ENCODE measurements around the gene DCLRE1A. TPM values are rescaled to one million over a fixed set of nuclear protein-coding genes. Genes with fewer than 3 reads are reported as not detected.
"Not testable (repeated sequence)": the region's sequence is repeated elsewhere in the genome, so short reads cannot be mapped to it uniquely, and the experiment has no call there.

DCLRE1A gene
- total RNA-seq, 1 donor from 2014 or later: 5.7 TPM

GRCh38 chr10:113842171-113842570 lies 11.7 kb downstream of the DCLRE1A start:
- DNase-seq (ENCODE audit: low spot score): no peak
- no peak overlapping the region for H3K4me3 Mint-ChIP-seq (ENCODE audit: unreplicated experiment)
- peaks cover 11% of the 10 kb centered on the region for H3K36me3 Mint-ChIP-seq (ENCODE audit: low read depth)
- TF ChIP-seq, protein P1, sequence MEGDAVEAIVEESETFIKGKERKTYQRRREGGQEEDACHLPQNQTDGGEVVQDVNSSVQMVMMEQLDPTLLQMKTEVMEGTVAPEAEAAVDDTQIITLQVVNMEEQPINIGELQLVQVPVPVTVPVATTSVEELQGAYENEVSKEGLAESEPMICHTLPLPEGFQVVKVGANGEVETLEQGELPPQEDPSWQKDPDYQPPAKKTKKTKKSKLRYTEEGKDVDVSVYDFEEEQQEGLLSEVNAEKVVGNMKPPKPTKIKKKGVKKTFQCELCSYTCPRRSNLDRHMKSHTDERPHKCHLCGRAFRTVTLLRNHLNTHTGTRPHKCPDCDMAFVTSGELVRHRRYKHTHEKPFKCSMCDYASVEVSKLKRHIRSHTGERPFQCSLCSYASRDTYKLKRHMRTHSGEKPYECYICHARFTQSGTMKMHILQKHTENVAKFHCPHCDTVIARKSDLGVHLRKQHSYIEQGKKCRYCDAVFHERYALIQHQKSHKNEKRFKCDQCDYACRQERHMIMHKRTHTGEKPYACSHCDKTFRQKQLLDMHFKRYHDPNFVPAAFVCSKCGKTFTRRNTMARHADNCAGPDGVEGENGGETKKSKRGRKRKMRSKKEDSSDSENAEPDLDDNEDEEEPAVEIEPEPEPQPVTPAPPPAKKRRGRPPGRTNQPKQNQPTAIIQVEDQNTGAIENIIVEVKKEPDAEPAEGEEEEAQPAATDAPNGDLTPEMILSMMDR (IDR thresholded peaks at IDR 0.05): no peak
- no peaks in the 10 kb centered on the region for H3K4me1 Mint-ChIP-seq (ENCODE audit: low read depth)
- H3K27me3 Mint-ChIP-seq (ENCODE audit: low read depth): no peaks in the 10 kb centered on the region
- no peak overlapping the region for H3K27ac Mint-ChIP-seq (ENCODE audit: unreplicated experiment)
- no peaks in the 10 kb centered on the region for H3K9me3 Mint-ChIP-seq (ENCODE audit: low read depth)

DNA sequence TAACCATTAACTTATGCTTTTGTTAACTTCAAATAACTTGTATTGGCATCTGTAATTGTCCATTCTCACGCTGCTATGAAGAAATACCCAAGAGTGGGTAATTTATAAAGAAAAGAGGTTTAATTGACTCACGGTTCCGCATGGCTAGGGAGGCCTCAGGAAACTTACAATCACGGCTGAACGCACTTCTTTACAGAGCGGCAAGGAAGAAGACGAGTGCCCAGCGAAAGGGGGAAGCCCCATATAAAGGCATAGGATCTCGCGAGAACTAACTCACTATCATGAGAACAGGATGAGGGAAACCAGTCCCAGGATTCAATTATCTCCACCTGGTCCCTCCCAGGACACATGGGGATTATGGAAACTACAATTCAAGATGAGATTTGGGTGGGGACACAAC lies 25.3 kb downstream of the DCLRE1A start:
- DNase-seq (ENCODE audit: low spot score); H3K4me1 Mint-ChIP-seq (ENCODE audit: low read depth); H3K4me3 Mint-ChIP-seq (ENCODE audit: unreplicated experiment); H3K36me3 Mint-ChIP-seq (ENCODE audit: low read depth); H3K9me3 Mint-ChIP-seq (ENCODE audit: low read depth); H3K27ac Mint-ChIP-seq (ENCODE audit: unreplicated experiment); H3K27me3 Mint-ChIP-seq (ENCODE audit: low read depth): not testable (repeated sequence)

DNA sequence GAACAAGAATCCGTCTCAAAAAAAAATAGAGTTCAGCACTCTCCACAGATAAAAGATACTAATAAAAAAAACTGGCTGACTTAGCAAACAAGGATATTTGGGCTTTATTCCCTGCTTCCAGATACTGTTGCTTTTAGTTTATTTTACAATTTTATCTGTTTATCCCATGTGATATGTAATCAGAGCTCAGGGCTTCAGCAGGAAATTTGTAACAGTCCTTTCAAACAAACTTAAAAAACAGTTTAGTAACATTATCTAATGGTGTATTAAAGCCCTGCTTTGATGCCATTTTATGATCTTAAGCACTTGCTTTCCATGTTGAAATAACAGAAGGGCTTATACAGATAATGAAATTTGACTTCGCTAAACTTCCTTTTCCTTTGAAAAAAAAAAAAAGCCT lies 28.1 kb downstream of the DCLRE1A start:
- no peak for DNase-seq (ENCODE audit: low spot score)
- no peaks in the 10 kb centered on the region for H3K4me1 Mint-ChIP-seq (ENCODE audit: low read depth)
- TF ChIP-seq, protein P1 (IDR thresholded peaks at IDR 0.05): no peak
- no peaks in the 10 kb centered on the region for H3K36me3 Mint-ChIP-seq (ENCODE audit: low read depth)
- H3K27ac Mint-ChIP-seq (ENCODE audit: unreplicated experiment): no peak overlapping the region
- H3K9me3 Mint-ChIP-seq (ENCODE audit: low read depth): no peaks in the 10 kb centered on the region
- H3K27me3 Mint-ChIP-seq (ENCODE audit: low read depth): no peaks in the 10 kb centered on the region
- no peak overlapping the region for H3K4me3 Mint-ChIP-seq (ENCODE audit: unreplicated experiment)

DNA sequence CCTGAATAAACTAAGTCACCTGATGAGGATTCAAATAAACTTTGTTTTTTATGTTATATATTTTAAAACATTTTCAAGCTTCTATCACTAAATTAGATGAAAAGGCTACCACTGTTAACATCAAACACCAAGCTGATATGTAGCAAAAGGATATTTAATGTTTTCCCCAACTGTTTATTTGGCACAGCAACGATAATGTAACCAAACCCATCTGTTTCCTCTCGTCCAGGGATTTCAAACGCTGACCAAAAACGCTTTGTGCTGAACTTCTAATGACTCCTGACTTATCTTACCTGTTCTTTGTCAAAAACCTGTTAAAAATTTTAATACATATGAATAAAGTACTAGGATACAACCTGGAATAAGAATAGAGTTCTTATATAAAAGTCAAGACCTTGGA lies 30.5 kb downstream of the DCLRE1A start:
- Mint-ChIP-seq H3K9me3 (ENCODE audit: low read depth) (no peaks in the 10 kb centered on the region), H3K4me1 (ENCODE audit: low read depth) (no peaks in the 10 kb centered on the region), H3K27ac (ENCODE audit: unreplicated experiment) (no peak overlapping the region), H3K27me3 (ENCODE audit: low read depth) (no peaks in the 10 kb centered on the region), H3K4me3 (ENCODE audit: unreplicated experiment) (no peak overlapping the region), H3K36me3 (ENCODE audit: low read depth) (no peaks in the 10 kb centered on the region)
- TF ChIP-seq, protein P1 (IDR thresholded peaks at IDR 0.05): no peak
- no peak for DNase-seq (ENCODE audit: low spot score)

DNA sequence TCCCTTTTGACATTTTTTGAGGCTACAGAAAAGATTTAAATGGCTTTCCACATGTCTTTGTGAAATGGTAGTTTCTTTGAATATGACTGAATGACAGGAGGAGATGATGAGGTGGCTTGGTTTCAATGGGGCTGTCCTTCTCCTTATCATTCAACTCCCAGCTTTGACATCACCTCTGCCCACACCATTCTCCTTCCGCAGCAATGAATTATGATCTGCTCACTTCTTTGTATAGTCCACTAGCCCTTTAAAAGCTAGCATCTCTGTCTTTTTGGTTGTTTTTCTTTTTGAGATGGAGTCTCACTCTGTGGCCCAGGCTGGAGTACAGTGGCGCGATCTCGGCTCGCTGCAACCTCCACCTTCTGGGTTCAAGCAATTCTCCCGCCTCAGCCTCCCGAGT lies 31.7 kb downstream of the DCLRE1A start:
- H3K36me3 Mint-ChIP-seq (ENCODE audit: low read depth): no peaks in the 10 kb centered on the region
- no peak for DNase-seq (ENCODE audit: low spot score)
- TF ChIP-seq, protein P1 (IDR thresholded peaks at IDR 0.05): no peak
- no peak overlapping the region for H3K27ac Mint-ChIP-seq (ENCODE audit: unreplicated experiment)
- H3K27me3 Mint-ChIP-seq (ENCODE audit: low read depth): no peaks in the 10 kb centered on the region
- H3K9me3 Mint-ChIP-seq (ENCODE audit: low read depth): no peaks in the 10 kb centered on the region
- no peak overlapping the region for H3K4me3 Mint-ChIP-seq (ENCODE audit: unreplicated experiment)
- no peaks in the 10 kb centered on the region for H3K4me1 Mint-ChIP-seq (ENCODE audit: low read depth)

DNA sequence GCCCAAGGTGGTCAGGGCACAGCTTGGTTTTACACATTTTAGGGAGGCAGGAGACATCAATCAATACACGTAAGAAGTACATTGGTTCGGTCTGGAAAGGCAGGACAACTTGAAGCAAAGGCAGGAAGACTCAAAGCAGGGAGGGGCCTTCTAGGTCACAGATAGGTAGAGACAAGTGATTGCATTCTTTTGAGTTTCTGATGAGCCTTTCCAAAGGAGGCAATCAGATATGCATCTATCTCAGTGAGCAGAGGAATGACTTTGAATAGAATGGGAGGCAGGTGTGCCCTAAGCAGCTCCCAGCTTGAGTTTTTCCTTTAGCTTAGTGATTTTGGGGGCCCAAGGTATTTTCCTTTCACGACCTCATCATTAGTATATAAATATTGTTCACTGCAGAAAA lies 32.6 kb downstream of the DCLRE1A start:
- DNase-seq (ENCODE audit: low spot score); H3K4me3 Mint-ChIP-seq (ENCODE audit: unreplicated experiment); H3K4me1 Mint-ChIP-seq (ENCODE audit: low read depth); H3K27ac Mint-ChIP-seq (ENCODE audit: unreplicated experiment); H3K36me3 Mint-ChIP-seq (ENCODE audit: low read depth); H3K27me3 Mint-ChIP-seq (ENCODE audit: low read depth); H3K9me3 Mint-ChIP-seq (ENCODE audit: low read depth): not testable (repeated sequence)

All from chondrocyte (in vitro differentiated cells).